HepG2 (cell line): Measurements from ENCODE around the gene USP43. TPM values are rescaled to one million over a fixed set of nuclear protein-coding genes. Genes with fewer than 3 reads are reported as not detected.

ENCODE experiments used
- ASH2L ChIP-seq: fragments of 300-600, 200-600 bp; sonication (generic); IDR thresholded peaks from 2 replicates; pipeline ENCODE4 v1.7.0; 2017; ENCODE audit warnings: low read depth, mild to moderate bottlenecking, moderate library complexity, mixed read lengths, low read length; ENCODE audit not compliant: insufficient read length
- BCL3 ChIP-seq: sonication (generic); formaldehyde crosslinking; IDR thresholded peaks from 2 replicates; pipeline ENCODE4 v1.5.1; 2020; ENCODE audit warnings: mild to moderate bottlenecking, missing genetic modification reagents, moderate library complexity
- BHLHE40 ChIP-seq: IDR thresholded peaks from 2 replicates; pipeline ENCODE4 v1.6.1; 2011; ENCODE audit warnings: low read length, improper control_type of control experiment
- FLYWCH1 ChIP-seq: sonication (generic); formaldehyde crosslinking; IDR thresholded peaks from 2 replicates; pipeline ENCODE4 v1.8.1; 2023; ENCODE audit warnings: mild to moderate bottlenecking, missing genetic modification reagents
- FOXC1 ChIP-seq: sonication (generic); formaldehyde crosslinking; IDR thresholded peaks from 2 replicates; pipeline ENCODE4 v1.8.0; 2022; ENCODE audit warnings: mild to moderate bottlenecking, missing genetic modification reagents, borderline replicate concordance
- GATAD1 ChIP-seq: IDR thresholded peaks from 2 replicates; pipeline ENCODE4 v1.6.1; 2016; ENCODE audit warnings: missing genetic modification reagents, missing compliant biosample characterization
- KDM2A ChIP-seq: sonication (generic); formaldehyde crosslinking; IDR thresholded peaks from 2 replicates; pipeline ENCODE4 v1.4.0; 2020; ENCODE audit warnings: low read depth, missing genetic modification reagents, borderline replicate concordance
- NONO ChIP-seq, 2 experiments: fragments of 450-650 bp in 1 of 2; sonication (generic) in 1 of 2; formaldehyde crosslinking in 1 of 2; IDR thresholded peaks in 1 of 2; conservative IDR thresholded peaks in 1 of 2; 2 replicates each; pipeline versions ENCODE4 v1.6.1 to v1.8.0; 2017 to 2022; ENCODE audit warnings: mild to moderate bottlenecking in 1 of 2, missing genetic modification reagents in 1 of 2, moderate library complexity in 1 of 2
- STAT5B ChIP-seq: sonication (generic); formaldehyde crosslinking; IDR thresholded peaks from 2 replicates; pipeline ENCODE4 v1.4.0; 2020; ENCODE audit warnings: missing genetic modification reagents
- ZC3H13 ChIP-seq: sonication (generic); formaldehyde crosslinking; IDR thresholded peaks from 2 replicates; pipeline ENCODE4 v1.8.1; 2023; ENCODE audit warnings: mild to moderate bottlenecking, missing genetic modification reagents, moderate library complexity
- ZFP91 ChIP-seq: sonication (generic); formaldehyde crosslinking; IDR thresholded peaks from 2 replicates; pipeline ENCODE4 v1.9.0; 2022; ENCODE audit warnings: missing genetic modification reagents, mild to moderate bottlenecking, borderline replicate concordance
- ZKSCAN5 ChIP-seq: sonication (generic); formaldehyde crosslinking; IDR thresholded peaks from 2 replicates; pipeline ENCODE4 v1.5.1; 2020; ENCODE audit warnings: mild to moderate bottlenecking, missing genetic modification reagents
- ZNF24 ChIP-seq: fragments of 450-650 bp; IDR thresholded peaks from 2 replicates; pipeline ENCODE4 v1.6.1; 2017; ENCODE audit warnings: antibody characterized with exemption, mild to moderate bottlenecking
- ZNF282 ChIP-seq: fragments of 450-650 bp; IDR thresholded peaks from 2 replicates; pipeline ENCODE4 v1.6.1; 2018; ENCODE audit not compliant: partially characterized antibody
- ZNF556 ChIP-seq: sonication (generic); formaldehyde crosslinking; IDR thresholded peaks from 2 replicates; pipeline ENCODE4 v1.4.0; 2020; ENCODE audit warnings: mild to moderate bottlenecking, missing genetic modification reagents, borderline replicate concordance
- ZNF609 ChIP-seq: sonication (generic); formaldehyde crosslinking; IDR thresholded peaks from 2 replicates; pipeline ENCODE4 v1.4.0; 2020; ENCODE audit warnings: mild to moderate bottlenecking, missing genetic modification reagents, borderline replicate concordance
- ZNF784 ChIP-seq: sonication (generic); formaldehyde crosslinking; IDR thresholded peaks from 2 replicates; pipeline ENCODE4 v1.5.1; 2020; ENCODE audit warnings: missing genetic modification reagents, mild to moderate bottlenecking, borderline replicate concordance
- ZSCAN21 ChIP-seq: sonication (generic); formaldehyde crosslinking; IDR thresholded peaks from 2 replicates; pipeline ENCODE4 v1.8.0; 2022; ENCODE audit warnings: mild to moderate bottlenecking, missing genetic modification reagents, moderate library complexity, borderline replicate concordance
- polyA plus RNA-seq, 8 experiments: library from polyadenylated mRNA; depleted of rRNA in 3 of 8; stranded (reverse) in 7 of 8; unstranded in 1 of 8; fragments of >200 nt; fragmentation: Illumina TruSeq in 4 of 8; extraction: Trizol in 4 of 8; gene quantifications; 2 replicates each; pipeline versions ENCODE4 v1.2.1 to v1.2.3, GENCODE V29; 2011 to 2016; ENCODE audit warnings: low read depth in 4 of 8, missing spikeins in 1 of 8, mixed read lengths in 1 of 8; ENCODE audit not compliant: insufficient read depth in 1 of 8
- total RNA-seq, 5 experiments: library from RNA; depleted of rRNA; stranded (reverse); fragments of >200 nt; fragmentation: Illumina TruSeq; extraction: Trizol; gene quantifications; 2 replicates each; pipeline ENCODE4 v1.2.3, GENCODE V29; 2016; ENCODE audit warnings: low read depth in 1 of 5

The USP43 gene
- total and polyA plus RNA-seq, 2 of the 13 experiments (the other 11 are each of a cell fraction or from before 2014, with no cell fraction given), result 1.6 to 2.2 TPM

- TF ChIP-seq ZNF784 (CRISPR knock-in tag) (no peak), BCL3 (CRISPR knock-in tag) (0 out of 2 replicates have a peak, but pooled peaks have one; percentile 20), NONO (IDR thresholded peaks at IDR 0.05) (no peak), NONO (CRISPR knock-in tag; conservative IDR thresholded peaks at IDR 0.05) (no peak), FOXC1 (CRISPR knock-in tag) (0 out of 2 replicates have a peak, but pooled peaks have one; percentile 33), ZNF556 (CRISPR knock-in tag) (0 out of 2 replicates have a peak, but pooled peaks have one; percentile 16), STAT5B (CRISPR knock-in tag) (no peak), ZC3H13 (0 out of 2 replicates have a peak, but pooled peaks have one; percentile 48), KDM2A (CRISPR knock-in tag) (peak; percentile 25; the same call in 1 of the 2 replicates), BHLHE40 (no peak), ZNF24 (no peak), ZSCAN21 (no peak), ASH2L (no peak), FLYWCH1 (CRISPR knock-in tag) (no peak), ZFP91 (peak; percentile 44; the same call in 1 of the 2 replicates), ZNF282 (no peak), ZKSCAN5 (no peak), ZNF609 (CRISPR knock-in tag) (no peak), GATAD1 (CRISPR knock-in tag) (no peak)
These were observed at the start of gene USP43 (continued) for GRCh38 chr17:9644910-9645751.
